Measurements from ENCODE around the gene DAPK2.

The DAPK2 gene

DNA sequence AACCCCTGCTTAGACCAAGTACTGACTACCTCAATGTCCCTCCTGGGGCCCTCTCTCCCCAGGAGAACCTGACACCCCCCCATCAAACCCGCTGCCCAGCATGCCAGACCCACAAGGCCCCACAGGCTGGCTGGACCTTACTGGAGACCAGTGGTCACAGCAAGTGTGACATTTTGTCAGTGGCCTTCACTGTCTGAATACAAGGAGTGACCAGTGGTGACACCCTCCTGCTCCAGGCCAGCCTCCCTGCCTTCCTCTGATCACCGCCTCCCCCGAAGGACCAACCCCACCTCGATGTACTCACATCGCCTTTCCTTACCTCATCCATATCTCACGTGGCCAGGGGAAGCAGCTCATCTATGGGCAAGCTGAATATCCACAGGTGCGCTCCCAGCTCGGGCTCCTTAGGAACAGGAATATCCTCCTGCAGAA, 150.5 kb downstream of the DAPK2 start:
- DNase-seq (ENCODE audit: low spot score) (no peak), FAIRE-seq (no peak)

DNA sequence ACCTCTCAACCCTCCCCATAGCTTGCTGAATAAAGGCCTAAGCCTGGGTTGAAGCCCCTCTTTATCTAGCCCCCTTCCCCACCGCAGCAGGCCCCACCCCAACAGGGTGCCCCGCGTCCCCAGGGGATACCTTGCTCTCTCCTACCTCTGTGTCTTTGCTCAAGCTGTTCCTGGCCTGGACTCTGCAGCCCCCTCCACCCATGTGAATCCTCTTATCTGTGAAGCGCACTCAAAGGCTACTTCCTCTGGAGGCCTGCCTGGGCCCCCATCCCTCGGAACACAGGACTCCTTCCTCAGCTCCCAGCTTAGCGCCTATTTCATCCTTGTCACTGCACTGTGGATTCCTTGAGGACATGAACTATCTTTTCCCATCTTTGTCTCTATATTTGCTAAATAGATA, 151.1 kb downstream of the DAPK2 start:
- DNase-seq (ENCODE audit: low spot score), result no peak
- FAIRE-seq, result no peak

DNA sequence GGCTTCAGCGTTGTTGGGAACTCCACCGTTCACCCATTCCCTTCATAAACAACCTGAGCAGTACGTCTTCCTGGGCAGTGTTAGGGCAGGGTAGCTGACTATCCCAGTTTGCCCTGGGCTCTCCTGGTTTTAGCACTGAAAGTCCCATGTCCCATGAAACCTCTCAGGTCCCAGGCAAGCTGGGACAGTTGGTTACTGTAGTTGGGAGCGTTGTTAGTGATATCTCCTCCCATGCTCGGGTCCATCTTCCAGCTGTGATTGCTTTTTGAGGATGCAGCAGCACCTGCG, 151.7 kb downstream of the DAPK2 start:
- FAIRE-seq (no peak), DNase-seq (ENCODE audit: low spot score) (no peak)

DNA sequence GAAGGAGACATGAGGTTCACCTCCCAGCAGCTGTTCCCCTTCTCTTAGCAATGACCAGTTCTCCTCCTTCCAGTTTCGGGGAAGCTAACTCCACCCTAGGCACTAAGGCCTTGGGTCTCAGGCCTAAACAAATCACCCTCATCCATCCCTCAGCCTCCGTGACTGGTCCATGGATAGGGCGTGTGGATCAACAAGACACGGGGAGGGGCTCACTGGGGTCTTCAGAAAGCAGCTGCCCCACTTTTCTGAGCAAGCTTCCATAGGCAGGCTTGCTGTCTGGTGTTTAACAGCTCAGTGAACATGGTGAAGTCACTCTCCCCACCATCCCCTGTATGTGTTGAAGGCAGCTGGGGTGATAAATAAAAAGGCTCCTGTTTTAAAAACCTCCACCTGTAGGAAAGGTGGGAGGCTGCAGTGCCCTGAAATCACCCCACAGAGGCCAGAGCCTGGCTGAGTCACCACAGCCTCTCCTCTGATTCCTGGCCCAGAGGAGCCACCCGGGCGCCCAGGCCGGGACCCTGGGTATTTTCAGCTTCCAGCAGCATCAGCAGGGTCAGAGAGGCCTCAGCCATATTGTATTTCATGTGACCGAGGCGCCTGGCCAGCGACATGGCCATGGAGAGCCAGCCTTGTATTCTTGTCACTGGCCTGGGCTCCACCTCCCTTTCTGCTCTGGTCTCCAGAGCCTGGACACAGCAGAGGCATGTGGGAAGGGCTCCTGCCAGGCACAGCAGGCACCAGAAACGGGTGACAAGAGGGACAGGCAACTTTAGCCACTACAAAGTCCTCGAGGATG, 152.2 kb downstream of the DAPK2 start:
- DNase-seq (ENCODE audit: low spot score) (no peak), FAIRE-seq (no peak)

DNA sequence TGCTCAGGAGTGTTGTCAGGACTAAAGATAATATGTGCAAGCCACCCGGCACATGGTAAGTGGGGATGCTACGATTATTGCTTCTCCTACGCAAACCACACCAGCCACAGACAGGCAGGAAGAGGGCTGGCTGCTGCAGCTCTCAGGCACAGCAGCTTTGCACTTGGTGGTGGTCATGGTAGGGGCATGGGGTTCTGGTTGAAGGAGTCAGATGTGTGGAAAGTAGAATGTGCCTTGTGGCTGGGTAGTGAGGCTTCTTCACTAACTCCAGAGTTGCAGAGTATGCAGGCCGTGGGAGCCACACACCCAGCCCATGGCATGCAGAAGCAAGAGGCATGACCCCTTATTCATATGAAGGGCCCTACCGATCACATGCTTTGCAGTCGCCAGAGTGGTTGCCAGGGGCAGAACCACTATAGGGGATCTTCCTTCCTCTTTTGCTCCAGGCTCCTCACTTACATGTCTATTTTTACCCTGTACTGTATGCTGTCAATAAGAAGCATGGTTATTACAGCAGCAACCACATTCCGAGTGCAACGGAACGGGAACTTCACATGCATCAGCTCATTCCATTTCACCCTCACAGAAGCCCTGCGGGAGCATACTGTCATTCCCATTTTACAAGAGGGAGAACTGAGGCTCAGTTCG, 153.4 kb downstream of the DAPK2 start:
- DNase-seq (ENCODE audit: low spot score) (no peak), FAIRE-seq (no peak)

DNA sequence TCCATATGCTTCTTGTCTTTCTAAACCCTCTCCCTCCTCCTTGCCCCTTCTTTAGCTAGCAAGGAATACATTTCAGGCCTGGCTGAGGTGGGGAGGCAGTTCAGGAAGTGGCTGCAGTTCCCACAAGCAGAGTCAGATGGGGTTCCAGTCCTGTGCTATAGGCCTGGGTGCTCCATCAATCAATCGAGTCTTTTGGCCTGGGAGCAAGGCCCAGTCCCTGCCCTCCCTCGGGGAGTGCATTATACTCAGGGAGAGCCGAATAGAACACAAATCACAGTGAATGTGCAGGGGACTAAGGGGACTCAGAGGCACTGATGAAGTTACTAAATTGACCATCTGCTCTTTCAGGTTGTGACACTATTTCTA, 154.5 kb downstream of the DAPK2 start:
- DNase-seq (ENCODE audit: low spot score), result no peak
- FAIRE-seq, result no peak

DNA sequence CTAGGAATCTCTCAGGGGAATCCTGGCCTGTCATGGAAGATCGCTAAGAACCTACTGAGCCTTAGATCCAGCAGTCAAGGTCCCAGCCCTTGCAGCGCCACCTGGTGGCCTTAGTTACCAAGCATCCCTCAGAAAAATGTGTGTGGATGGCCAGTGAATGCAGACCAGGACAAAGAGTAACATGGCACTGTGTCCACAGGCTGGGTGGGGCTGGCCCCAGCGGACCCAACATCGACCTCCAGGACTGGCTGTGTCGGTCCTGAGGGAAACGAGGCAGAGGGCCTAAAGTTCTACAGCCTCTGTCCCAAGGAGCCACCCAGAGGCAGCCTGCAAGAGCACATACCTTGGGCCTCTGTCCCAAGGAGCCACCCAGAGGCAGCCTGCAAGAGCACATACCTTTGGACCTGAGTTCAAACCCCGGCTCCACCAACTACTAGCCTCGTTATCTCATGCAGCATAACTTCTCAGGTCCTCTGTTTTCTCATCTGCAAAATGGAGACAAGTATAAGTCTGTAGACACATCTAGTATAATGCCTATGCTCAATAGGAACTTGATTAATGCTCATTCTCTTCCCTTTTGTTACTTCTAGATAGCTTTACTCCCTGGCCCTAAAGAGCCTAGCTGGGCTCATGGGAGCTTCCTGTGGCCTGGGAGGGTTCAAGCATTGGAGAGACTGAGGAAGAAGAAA, 155.1 kb downstream of the DAPK2 start:
- DNase-seq (ENCODE audit: low spot score) (peak; percentile 56), FAIRE-seq (no peak)

DNA sequence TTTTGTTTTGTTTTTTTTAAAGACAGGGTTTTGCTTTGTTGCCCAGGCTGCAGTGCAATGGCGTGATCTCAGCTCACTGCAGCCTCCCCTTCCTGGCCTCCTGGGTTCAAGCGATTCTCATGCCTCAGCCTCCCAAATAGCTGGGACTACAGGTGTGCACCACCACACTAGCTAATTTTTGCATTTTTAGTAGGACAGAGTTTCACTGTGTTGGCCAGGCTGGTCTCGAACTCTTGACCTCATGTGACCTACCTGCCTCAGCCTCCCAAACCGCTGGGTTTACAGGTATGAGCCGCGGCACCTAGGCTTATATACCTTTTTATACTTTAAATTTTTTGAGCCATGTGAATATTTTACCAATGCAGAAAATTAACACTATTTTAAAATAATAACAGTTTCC, 155.7 kb downstream of the DAPK2 start:
- FAIRE-seq (no peak), DNase-seq (ENCODE audit: low spot score) (no peak)

DNA sequence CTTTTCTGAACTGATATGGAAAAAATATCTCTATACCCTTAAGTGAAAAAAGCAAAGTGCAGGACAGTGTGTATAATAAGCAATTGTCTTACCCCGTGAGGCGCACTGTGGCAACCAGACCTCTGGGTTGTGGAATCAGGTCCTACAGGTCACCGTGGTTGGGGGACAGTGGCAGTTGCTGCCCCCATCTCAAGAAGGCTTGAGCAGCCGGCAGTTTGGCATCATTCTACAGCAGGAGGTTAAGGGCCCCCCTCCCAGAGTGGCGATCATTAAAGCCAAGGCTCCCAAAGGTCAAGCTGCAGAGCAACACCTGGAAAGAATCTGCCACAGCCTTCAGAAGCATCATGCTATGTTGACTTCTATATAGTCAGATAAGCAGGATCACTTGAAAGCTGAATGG, 156.5 kb downstream of the DAPK2 start:
- no peak for DNase-seq (ENCODE audit: low spot score)
- no peak for FAIRE-seq

DNA sequence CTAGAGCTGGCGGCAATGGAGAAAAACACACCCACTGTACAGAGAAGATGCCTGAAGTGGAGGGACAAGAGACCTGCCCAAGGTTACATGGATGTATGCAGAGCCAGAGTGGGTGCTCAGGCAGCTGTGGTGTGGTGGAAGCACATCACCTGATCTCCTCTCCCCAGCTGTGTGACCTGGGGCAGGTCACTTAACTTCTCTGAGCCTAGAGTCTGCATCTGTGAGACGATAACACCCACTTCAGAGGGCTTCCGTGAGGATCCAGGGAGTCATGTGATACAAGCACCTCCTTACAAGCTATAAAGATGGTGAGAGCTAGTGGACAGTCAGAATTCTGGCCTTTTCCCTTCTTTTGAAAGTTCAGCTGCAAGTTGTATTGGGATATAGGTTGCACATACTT, 157.5 kb downstream of the DAPK2 start:
- no peak for FAIRE-seq
- no peak for DNase-seq (ENCODE audit: low spot score)

DNA sequence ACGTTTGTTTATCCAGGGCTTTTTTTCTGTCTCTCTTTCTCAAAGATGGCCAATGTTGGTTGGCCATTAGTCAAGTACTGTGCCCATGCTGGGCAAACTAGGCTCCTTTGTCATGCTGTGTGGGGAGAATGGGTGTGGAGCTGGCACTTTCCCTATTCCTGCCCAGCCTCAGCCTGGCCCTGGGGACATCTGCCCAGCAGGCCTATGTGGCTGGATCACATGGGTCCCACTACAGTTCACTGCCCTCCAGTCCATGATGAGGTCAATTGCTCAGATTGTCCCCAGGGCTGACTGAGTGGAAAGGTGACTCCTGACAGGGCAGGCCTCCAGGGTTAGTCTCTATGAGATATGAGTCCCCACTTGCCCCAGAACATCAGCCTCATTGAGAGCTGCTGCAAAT, 158.1 kb downstream of the DAPK2 start:
- DNase-seq (ENCODE audit: low spot score) (no peak), FAIRE-seq (no peak)

DNA sequence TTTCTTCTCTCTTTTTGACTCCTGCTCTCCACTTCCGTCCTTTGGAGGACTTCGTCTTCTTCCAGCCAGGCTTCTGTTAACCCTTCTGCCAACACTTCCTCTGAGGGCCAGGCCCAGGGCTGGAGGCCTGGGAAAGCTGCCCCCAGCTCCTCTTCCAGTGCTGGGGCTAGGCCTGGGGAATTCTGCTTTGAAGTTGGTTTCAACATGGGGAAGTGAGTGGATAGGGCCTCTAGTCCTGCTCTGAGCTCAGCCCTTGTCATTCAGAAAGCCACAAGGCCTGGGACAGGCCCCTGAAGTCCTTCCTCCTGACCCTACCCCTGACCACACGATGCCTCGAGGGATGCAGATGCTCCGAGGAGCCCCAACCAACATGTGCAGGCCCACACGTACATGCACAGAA, 158.7 kb downstream of the DAPK2 start:
- DNase-seq (ENCODE audit: low spot score), result no peak
- no peak for FAIRE-seq

DNA sequence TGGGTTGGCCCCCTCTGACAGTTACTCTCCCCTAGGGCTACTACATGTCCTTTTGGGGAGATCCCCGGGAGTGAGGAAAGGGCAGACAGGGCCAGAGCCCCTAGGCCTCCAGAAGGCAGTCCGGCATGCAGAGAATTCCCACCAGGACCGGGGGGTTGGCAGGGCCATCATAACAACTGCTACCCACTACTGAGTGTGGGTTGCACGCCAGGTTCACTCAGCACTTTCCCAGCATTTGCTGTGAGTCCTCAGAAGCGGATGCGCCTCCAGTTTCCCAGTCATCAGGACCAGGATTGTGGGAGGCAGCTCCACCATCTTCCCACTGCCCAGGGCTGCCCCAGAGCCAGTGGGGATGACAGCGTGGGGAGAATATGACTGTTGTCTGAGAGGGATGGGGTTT, 161.3 kb downstream of the DAPK2 start:
- FAIRE-seq (no peak), DNase-seq (ENCODE audit: low spot score) (no peak)

DNA sequence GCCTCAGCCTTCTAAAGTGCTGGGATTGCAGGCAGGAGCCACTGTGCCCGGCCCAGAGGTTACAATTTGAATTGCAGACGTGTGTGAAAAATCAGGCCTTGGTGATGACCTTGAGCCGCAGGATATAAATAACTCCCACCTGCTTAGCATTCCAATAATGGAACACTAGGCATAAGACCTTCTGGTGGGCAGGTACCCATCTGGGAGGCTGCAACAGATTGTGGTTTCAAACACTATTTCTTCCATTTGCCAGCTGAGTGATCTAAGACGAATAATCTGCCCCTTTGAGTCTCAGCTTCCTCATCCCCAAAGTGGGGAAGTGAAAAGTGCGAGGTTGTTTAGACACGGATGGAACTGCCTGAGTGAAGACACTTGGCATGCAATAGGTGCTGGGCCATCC, 164.9 kb downstream of the DAPK2 start:
- FAIRE-seq, result no peak
- no peak for DNase-seq (ENCODE audit: low spot score)

DNA sequence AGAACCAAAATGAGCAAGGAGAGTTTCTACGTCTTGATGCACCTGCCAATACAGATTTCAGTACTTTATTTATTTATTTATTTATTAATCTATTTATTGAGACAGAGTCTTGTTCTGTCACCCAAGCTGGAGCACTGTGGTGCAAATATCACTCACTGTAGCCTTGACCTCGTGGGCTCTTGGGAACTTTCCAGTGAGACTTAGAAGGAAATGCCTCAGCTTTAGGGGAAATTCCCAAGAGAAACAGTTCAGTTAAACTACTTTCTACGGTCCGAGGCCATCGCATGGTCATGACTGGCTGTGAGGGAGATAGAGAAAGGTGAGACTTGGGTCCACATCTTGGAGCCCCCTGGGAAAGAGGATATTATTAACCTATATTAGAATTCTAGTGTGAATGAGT, 165.5 kb downstream of the DAPK2 start:
- no peak for FAIRE-seq
- peak; percentile 24 for DNase-seq (ENCODE audit: low spot score)

DNA sequence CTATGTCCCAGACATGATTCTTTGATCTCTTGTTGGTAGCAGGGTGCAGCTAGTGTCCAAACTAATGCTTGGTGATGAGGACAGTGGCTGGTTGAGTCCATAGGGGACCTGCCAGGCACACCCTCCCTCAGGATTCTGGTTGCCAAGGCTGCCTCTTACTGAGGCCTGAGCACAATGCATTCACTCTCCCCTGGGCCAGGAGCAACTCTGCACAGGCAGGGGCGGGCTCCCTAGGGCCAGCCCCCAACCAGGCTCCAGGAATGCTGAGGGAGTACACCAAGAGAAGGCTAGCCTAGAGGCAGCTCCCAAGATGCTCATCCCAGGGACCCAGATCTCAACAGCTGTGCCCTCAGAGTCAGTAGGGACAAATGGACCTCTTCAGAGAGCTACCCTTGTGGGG, 166.3 kb downstream of the DAPK2 start:
- DNase-seq (ENCODE audit: low spot score) (no peak), FAIRE-seq (no peak)

DNA sequence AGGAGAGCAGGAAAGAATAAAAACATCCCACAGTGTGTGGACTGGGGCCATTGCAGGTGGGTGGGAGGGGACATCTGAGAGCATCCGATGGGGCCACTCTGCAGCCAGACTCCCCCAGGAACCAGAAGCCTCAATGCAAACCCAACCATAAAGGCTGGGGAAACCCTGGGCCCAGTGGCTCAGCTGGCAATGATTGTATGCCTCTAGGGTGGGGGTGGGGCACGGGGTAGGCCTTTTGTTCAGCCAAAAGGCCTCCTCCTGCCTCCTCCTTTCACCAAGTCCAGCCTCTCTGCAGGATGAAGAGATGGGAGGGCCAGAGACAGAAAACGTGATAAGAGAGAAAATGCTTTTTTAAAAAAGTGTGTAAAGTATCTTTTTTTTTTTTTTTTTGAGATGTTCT, 167.1 kb downstream of the DAPK2 start:
- DNase-seq (ENCODE audit: low spot score), result no peak
- no peak for FAIRE-seq

DNA sequence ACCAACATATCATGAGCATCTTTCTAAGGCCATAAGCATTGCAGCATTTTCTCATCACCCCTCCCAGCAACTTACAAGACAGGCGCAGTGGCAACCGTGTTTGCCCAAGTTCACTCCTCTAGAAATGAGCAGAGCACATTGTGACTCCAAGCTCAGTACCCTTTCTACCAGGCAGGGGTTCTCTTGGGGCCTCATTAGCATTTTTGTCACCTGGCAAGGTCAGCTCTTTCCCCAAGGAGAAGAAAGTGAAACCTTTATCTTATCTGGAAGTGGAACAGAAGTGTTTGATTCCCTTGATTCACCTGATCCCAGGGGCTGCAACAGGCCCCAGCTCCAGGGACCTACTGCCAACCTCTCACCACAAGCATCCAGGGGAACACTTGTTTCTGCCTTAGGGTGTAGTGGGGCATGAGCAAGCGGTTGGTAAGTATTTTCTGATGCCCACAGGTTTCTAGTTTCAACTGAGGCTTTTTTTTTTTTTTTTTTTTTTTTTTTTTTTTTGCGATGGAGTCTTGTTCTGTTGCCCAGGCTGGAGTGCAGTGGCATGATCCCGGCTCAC, 168.5 kb downstream of the DAPK2 start:
- FAIRE-seq (no peak), DNase-seq (ENCODE audit: low spot score) (no peak)

DNA sequence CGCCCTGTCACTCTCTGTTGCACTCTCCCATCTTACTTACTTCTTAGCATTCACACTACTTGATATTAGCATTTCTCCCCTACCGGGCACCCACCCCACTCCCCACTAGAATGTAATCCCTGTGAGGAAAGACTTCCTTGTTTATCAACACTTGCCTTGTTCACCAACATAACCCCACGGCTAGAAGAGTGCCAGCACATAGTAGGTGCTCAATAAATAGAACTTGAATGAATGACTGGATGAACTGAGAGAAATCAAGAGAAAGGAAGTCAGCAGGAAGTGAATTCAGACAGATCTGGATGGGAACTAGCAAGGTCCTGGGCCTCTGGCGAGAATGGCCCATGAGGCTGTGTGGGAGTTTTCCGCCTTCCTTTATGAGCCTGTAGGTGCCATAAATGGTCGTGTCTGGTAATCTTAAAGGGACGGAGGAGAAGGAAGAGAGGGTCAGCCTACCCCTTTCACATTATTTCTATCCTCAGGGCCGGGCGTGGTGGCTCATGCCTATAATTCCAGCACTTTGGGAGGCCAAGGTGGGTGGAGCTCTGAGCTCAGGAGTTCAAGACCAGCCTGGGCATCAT, 170.1 kb downstream of the DAPK2 start:
- no peak for DNase-seq (ENCODE audit: low spot score)
- FAIRE-seq, result no peak

DNA sequence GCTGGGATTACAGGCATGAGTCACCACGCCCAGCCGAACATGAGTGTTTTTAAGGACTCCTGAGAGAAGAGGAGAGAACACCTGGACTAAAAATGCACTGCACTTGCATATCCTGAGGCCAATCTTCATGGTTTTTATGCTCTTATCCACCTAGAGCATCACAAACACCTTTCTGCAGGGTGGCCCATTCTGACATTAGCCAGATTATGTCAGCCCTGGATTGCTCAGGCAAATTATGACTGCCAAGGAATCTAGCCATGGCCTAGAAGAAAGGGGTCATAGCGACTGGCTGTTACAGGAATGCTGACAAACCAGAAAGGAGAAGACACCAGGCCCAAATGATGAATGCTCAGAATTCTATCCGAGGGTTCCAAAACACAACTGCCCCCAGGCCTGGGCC, 171.7 kb downstream of the DAPK2 start:
- DNase-seq (ENCODE audit: low spot score) (no peak), FAIRE-seq (no peak)

DNA sequence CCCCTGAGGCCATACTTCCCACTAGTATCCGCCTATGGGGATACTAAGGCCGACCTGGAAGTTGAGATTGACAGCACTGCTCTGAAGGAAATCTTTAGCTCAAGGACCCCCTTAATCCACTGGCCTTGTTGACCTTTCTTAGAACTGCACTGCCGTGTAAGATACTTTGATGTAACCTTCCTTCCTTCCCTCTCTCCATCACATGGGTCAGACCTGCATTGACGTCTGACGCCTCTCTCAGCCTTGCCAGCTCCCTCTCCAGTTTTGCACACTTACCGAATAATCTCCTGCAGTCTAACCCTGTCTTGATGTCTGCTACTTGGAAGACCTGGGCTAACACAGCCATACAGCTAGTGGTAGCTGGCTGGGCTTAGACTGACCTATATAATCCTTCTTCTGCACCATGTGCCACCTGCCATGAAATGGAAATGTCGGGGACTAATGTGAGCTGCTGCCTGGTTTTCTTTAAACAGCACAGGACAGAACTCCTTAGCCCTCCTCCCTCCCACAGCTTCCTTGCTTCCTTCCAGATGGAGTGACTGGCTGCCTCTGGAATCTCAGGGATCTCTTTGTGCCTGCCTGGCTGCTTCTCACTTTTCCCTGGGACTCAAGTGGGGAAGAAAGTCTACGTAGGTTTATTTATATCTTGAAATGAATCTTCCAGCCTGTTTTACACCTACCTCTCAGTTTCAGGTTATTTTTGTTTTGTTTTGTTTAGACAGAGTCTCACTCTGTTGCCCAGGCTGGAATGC, 173.3 kb downstream of the DAPK2 start:
- DNase-seq (ENCODE audit: low spot score) (no peak), FAIRE-seq (no peak)

All from RCC 7860 (cell line).